HG02943 (cell line): Measurements from ENCODE around the gene CRHR2.

ENCODE experiments used
- ATAC-seq: cut with Tn5 transposase; IDR thresholded peaks from one replicate; pipeline ENCODE4 v1.9.1; 2021; ENCODE audit warnings: mild to moderate bottlenecking, low read depth, moderate library complexity; ENCODE audit not compliant: unreplicated experiment

The CRHR2 gene

DNA sequence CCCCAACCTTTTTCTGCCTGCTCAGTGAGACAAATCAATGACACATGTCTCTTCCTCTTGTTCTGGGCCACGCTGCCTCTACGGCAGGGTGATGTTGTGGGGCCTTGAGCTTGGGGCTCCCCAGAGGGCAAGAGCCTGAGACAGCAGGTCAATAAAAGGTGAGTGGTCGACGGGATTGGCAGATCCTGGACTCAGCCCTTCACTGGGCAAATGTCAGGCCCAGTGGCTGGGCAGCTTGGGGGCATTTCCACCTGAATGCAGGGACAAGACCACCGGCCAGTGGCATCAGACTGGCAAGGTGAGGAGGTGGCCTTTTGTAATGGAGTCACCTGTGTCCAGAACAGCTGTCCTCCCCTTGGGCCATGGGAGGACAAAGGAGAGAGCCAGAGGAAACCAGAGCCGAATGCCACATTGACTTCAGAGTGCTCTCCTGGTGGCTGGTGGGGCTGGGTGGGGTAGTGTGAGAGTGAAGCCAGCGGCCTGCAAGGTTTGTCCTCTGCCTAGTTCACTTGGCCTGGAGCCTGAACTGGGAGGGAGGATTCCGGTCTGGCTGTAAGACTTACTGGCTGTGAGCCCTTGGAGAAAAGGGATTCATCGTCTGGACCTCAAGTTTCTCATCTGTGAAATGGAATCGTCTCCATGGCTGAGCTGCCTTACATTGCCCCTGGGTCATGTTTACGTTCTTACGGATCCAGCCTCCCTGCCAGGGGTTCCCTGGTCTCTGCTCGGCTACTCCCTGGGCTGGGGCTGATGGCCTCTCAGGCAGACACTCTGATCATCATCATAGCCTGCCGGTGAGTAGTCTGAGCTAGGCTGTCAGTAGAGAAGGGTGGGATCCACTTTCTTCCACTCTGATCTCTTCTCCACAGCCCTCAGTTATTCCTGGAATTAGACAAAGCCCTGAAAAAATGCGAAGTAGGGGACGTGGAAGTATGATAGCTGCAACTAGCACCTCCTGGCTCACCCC, 25.4 kb upstream of the CRHR2 start:
- ATAC-seq: no peak

DNA sequence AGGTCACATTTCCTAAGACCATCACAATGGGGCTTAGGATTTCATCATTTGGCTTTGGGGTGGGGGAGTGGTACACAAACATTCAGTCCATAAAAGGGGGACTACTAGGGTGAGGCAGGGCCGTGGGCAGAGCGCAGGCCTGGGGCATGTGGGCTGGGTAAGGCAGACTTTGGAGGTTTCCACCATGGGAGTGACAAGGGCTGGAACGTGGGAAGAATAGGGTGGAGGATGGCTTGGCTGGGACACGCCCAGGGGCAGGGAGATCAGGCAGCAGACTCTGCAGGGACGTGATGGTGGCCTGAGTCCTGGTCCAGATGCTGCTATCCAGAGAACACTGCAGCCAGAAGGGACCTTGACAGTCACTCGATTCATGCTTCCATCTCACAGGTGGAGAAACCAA, 24.7 kb upstream of the CRHR2 start:
- ATAC-seq: no peak

DNA sequence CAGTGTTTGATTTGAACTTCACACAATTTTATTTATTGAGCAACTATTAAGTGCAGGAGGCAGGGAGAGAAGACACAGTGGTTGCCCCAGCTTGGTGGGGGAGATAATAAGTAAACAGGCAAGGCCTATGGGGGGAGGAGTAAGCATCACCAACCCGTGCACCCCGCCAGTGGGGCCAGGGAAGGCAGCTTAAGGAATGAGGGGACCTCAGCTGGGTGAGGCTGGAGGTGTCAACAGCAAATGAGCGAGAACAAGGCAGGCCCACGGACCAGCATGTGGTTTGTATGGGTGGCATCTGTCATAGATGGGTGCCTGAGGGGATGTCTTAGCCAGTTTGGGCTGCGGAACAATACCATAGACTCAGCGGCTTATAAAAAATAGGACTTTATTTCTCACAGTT, 24.1 kb upstream of the CRHR2 start:
- no peak for ATAC-seq

DNA sequence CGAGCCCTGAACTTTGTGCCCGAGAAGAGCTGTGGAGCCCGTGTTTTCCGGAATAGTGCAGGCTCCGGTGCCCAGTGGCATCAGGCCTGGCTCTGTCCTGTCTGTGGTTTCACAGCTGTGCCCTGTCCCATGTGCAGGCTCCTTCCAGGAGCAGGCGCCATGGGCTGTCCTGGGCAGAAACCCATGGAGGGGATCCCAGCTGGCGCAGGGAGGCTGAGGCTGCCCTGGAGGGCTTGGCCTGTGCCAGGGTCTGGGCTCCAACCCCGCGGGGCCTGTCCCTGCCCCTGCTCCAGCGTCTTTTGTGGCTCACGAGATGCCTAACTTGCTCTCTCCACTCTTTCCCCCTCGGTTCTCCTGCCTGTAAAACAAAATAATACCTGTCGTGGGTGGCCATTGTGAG, 23.3 kb upstream of the CRHR2 start:
- no peak for ATAC-seq

DNA sequence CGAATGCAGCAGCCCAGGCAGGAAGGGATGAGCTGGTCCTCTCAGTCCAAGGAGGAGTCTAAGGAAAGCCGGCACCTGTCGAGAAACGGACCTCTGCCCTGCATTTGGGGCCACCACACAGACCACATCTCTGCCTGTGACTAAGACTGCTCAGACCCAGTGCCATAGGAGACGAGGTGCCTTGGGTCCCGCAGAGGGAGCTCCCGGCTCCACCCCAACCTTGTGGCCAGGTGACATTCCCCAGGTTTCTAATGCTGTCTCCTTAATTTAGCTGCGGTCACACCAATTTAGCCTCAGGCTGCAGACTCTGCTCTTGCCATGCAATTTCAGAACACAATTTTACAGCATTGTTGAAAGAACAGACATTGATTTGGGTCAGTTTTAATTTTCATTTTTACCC, 22.8 kb upstream of the CRHR2 start:
- ATAC-seq: no peak

DNA sequence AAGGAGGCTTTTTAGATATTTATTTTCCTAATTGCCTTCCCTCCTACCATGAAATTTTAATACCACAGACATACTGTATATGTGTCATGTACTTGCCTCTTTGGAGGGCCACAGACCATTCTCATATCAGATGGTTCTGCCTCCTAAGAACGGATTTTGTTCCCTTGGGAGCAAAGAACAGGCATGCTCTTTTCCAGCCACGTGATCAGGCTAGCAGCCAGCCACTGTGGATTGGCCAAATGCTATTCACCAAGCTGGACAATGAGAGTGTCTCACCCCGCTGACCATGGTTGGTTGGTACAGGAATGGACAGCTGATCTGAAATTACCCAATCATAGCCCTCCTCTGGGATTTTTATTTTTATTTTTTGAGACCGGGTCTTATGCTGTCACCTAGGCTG, 21.5 kb upstream of the CRHR2 start:
- no peak for ATAC-seq

DNA sequence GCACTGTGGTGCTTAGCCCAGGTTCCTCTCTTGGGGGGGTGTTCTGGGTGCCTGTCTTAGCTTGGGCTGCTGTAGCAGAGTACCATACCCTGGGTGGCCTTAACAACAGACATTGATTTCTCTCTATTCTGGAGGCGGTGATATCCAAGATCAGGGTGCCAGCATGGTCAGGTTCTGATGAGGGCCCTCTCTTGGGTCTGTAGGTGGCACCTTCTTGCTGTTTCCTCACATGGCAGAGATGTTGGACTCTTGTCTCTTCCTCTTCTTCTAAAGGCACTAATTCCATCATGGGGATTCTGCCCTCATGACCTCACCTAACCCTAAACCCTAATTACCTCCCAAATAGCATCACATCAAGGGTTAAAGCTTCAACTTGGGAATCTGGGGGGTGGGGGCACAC, 19.9 kb upstream of the CRHR2 start:
- ATAC-seq: no peak

DNA sequence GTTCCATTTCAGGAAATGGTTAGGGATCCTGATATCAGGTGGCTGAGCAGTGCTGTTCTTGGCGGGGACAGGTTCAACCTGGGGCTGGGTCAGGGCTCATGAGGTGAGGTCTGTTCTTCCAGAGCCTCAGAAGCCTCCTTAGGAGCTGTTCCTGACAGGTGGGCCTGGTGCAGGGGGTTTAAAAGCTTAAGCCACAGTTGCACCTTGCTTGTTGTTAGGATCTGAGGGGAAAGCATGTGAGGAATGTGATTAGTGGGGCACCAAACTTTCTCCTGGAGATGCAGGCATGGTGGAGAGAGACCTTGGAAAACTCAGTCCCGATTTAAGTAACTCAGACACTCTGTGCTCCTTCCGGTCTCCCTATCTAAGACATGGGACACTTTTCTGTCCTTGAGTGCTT, 18.7 kb upstream of the CRHR2 start:
- no peak for ATAC-seq

DNA sequence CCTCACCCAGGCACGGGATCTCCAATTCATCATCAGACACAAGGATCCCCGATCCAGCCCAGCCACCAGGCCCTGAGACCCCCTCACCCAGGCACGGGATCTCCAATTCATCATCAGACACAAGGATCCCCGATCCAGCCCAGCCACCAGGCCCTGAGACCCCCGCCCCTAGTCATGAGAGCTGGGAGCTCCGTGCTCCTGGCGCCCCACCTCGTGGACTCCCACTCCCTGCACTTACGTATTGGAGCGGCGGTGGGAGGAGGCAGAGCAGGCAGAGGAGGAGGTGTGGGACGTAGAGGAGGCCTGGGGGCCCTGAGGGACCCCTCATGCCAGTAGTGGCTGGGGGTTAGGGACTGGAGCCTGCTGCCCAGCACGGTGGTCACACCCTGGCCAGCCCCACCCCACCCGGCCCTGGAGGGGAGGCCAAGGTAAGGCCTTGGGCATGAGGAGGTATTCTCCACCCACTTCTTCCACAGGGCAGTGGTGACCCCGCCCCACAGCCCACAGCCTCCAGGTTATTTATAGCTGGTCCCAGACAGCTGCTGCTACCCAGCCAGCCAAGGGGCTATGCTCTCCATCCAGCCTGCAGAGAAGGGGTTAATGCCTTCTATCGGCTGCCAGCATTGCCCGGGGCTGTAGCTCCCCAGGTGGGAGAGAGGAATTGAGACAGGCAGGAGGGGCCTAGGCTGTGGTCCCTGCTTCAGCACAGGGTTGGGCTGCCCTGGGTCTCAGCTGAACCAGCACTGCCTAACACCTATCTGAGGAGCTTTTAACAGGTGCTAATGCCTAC, 17.6 kb upstream of the CRHR2 start:
- ATAC-seq: no peak

DNA sequence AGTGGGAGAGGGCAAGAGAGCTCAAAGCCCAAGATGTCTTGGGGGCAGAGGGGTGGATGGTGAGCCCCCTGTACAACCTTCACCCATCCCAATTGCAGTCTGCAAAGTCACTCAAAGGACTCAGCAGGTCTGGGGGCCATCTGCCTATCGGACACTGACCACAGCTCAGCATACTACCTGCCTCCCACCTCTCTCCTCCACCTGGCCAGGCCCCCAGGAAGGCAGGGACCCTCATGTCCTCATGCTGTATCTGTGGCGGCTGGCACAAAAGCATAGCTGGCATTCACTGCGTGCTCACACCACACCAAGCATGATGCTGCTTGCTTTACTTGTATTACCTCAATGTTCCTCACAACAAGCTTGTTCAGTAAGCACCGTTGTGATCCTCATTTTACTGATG, 16.2 kb upstream of the CRHR2 start:
- no peak for ATAC-seq

DNA sequence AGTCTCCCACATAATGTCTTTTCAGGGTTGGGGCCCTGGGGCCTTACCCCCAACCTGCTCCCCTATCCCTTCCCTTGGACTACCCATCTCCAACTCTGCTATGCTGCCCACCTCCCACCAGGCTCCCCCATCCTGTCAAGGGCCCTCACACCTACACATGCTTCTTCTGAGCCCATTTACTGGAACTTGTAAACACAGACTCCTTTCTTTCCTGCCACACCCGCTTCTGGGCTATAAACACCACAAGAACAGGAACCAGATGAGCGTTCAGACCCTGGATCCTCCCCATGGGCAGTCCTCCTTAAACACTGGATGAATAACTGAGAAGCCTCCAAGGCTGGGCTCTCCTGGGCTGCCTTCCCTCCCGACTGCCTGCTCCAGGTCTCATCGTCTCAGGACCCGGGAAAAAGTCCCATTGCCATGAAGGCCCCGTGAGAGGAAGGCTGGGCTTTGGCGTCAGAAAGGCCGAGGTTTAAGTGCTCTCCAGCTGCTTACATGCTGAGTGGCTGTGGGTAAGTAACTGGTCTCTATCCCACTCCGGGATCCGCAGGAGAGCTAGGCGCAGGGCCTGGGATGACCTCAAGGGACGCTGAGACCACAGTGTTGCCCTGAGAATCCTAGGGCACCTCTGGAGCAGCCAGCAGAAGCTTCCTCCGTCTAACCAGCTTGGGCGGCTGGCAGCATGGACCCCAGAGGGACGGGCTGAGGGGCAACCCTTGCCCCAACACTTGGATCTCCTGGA, 15.6 kb upstream of the CRHR2 start:
- ATAC-seq: no peak

DNA sequence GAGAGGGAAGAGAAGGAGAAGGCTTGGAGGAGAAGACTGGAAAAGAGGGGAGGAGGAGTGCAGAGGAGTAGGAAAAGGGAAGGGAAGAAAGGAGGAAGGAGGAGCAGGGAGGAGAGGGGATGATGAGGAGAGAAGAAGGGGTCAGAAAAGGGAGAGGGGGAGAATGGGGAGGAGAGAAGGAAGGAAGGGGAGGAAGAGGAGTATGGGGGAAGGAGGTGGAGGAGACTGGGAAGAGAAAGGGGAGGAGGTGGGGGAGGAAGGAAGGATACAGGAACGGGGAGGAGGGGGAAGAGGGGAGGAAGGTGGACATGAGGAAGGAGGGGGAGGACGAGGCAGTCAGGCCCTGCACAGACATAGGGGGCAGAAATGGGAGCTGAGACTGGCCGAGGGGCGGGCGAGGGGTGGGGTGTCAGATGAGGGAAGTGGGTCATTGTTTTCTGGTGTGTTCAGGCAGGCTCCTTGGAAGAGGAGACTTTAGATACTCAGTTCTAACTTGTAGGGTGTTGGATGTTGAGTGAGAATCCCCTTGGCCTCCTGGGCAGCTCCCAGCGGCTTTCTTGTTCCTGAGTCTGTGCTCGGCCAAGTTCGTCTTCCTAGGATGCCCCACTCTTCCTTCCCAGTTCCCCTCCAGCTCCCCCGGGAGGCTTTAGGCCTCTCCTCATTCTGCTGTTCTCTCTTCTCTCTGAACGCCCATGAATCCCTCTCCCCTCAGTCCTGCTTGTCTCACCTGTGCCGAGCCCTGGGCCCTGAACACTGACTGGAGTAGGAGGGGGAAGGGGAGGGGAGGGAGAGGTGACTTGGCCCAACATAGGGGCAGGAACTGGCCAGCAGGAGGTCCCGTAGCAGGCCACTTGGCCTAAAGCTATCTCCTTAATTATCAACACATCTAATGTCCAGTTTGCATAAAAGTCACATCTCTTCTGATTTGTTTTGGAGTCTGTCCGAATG, 12.8 kb upstream of the CRHR2 start:
- no peak for ATAC-seq

DNA sequence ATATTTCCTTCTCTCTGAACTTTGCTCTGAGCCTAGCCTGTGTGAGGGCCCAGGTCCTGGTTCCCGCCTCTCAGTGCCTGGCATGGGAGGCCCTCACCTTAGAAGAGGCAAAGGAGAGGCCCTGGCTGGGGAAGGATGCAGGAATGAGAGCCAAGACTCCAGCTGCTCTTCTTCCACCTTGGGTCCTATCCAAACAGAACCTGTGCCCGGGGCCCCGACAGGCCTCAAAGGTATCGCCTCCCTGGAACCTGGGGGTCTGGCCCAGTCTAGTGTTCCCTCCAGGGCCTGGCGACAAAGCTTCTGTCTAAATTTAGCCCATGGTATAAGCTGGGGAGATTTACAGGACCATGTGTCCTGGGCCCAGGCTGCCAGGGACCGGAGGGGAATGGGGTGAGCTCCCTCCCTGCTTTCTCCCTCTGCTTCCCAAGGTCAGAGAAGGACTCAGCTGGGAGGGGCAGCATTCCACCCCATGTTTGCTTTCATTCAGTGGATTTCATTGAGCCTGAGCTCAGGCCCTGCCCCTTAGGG, 12.0 kb upstream of the CRHR2 start:
- no peak for ATAC-seq

DNA sequence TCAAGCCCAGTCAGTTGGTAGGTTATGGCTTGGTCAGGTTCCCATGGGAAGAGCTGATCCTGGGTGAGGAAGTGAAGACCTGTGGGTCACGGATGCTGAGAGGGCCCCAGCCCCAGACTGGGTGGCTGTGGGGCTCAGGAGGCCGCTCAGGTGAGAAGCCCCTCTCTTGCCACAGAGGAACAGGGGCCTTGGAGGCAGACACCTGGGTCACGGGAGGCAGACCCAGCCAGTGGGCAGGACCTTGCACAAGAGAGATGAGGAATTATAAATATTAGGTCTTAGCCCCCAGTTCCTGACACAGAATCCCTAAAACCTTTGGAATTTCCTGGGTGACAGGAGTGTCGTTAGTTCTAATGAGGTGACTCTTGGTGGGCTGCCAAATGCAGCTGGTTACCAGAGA, 10.6 kb upstream of the CRHR2 start:
- ATAC-seq: no peak

DNA sequence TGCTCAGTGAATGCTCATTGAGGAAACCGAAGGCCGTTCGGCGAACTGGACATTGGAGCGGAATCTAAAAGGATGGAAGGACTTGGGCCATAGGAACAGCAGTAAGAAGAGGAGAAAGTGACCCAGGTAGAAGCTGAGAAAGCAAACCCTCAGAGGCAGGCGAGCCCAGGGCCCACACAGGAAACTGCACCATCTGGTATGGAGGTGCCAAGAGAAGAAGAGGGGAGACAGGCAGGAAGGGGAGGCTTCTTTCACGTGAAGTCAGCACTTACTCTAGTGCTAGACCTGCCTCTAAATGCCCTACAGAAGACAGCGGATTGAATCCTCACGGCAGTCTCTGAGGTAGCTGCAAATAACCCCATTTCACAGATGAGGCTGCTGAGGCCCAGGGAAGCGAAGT, 10.2 kb upstream of the CRHR2 start:
- ATAC-seq: no peak

DNA sequence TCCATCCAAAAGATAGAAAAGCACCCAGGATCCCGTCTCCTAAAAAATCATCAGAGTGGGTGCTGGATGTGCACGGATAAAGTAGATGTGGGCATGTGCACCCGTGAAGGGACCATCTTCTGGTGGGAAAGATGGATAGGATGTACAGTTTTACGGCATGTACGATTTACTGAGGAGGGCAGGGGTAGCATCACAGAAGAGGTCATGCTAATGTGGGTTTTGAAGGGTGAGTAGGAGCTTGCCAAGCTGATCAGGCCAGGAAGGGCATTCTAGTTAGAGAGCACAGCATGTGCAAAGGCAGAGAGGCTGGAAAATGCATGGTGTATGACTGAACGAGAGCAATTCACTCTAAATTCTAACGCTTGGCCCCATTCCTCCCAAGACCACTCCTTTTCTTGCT, 7.8 kb upstream of the CRHR2 start:
- no peak for ATAC-seq

DNA sequence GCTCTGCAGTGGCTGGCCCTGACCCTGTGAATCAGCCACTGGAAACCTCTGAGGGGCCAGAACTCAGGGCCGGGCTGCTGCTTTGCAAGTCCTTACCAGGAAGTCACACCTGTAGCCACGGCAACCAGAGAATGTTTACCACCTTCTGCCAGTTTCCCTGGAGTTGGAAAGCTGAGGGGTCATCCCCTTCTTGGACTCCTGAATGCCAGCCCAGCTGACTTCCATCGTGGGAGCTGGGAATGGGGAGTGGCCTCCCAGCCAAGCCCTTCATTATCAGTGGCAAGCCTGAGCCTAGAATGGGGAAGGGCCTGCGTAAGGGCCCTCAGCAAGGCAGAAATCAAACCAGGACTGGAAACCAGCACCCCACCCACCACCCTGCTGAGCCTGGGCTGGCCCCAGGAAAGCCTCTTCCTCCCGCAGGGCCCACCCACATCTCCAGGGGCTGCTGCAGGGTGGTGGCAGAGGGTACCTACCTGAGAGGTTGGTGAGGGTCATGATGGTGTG, 6.5 kb upstream of the CRHR2 start:
- no peak for ATAC-seq

DNA sequence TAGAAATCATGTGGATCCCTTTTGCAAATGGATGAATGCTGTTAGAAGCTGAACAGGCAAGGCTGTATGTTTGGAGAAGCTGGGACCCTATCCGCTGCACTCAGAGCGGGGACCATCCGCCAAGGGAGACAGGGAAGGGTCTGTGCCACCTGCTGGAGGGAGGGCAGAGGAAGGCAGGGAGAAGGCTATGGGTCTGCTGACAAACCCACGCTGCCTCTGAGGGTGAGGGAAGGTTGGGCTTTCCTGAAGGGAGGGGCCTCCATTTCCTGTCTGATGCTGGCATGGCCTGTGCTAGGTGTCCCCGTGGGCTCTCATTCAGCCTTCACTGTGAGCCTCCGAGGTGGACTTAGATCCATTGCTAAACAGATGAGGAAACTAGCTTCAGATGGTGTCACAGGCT, 5.3 kb upstream of the CRHR2 start:
- no peak for ATAC-seq

DNA sequence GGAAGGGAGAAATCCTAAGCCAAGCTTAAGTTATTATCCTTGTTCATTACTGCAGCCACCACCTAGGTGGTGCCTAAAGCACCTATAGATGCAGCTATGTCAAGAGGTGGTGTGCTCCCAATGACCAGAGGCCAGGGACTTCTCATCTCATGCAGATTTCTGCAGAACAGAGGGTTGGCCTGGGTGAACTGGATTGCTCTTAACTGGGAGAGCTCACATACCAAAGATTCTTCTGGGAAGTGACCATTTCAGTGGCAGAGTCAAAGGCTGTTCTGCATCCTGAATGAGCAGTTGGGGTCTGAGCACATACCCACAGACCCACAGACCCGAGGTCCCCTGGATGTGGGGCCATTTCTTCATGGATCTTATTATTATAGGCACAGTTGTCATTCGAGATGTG, 2.1 kb upstream of the CRHR2 start:
- no peak for ATAC-seq

DNA sequence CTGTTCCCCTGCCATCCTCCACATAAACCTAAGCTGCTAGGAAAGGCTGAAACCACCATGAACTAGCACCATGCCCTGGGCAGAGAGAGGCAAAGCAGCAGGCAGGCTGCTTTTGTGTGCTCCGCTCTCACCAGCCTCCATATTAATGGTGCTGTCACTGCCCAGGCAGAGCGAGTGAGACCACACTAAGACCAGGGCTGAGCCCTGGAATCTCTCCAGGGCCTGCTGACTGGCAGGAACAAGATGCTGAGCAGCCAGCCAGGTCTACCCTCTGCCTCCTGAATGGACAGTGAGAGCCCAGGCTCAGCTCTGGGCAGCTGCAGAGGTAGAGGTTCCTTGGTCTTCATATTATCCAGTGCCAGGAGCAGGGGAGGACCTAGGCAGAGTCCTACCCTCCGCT, 1.6 kb upstream of the CRHR2 start:
- ATAC-seq: no peak
